ENCODE measurements around the gene HEXIM2.

- no peak for TF ChIP-seq FOXM1 (IDR thresholded peaks at IDR 0.05; ENCODE audit: low read depth)
- TF ChIP-seq CTCF (IDR thresholded peaks at IDR 0.05), result peak; percentile 34
- TF ChIP-seq MAX (IDR thresholded peaks at IDR 0.05; ENCODE audit: low read depth), result peak; percentile 3; the same call in 1 of the 2 replicates
- no peak for TF ChIP-seq USF2 (IDR thresholded peaks at IDR 0.05; ENCODE audit: borderline replicate concordance, low read depth, low read length)
- no peak for TF ChIP-seq MEF2A (IDR thresholded peaks at IDR 0.05; ENCODE audit: borderline replicate concordance, low read depth)
- no peak for TF ChIP-seq EP300 (IDR thresholded peaks at IDR 0.05; ENCODE audit: borderline replicate concordance in 1 of 2, low read depth in 1 of 2, low read length in 1 of 2)
- peak; percentile 66; the same call in 1 of the 2 replicates for TF ChIP-seq MXI1 (IDR thresholded peaks at IDR 0.05; ENCODE audit: low read depth, low read length)
- TF ChIP-seq GABPA (IDR thresholded peaks at IDR 0.05; ENCODE audit: low read depth), result no peak
- no peak for TF ChIP-seq RAD21 (IDR thresholded peaks at IDR 0.05; ENCODE audit: low read length)
- TF ChIP-seq REST (IDR thresholded peaks at IDR 0.05; ENCODE audit: low read depth, low read length), result no peak
- peak; percentile 8; the same call in 1 of the 2 replicates for TF ChIP-seq TCF12 (IDR thresholded peaks at IDR 0.05)
- TF ChIP-seq GATA2 (CRISPR knock-in tag; IDR thresholded peaks at IDR 0.05), result no peak
- no peak for TF ChIP-seq TEAD4 (IDR thresholded peaks at IDR 0.05; ENCODE audit: borderline replicate concordance, insufficient read depth)
- no peak for TF ChIP-seq RFX5 (IDR thresholded peaks at IDR 0.05; ENCODE audit: low read length)
These were observed 1.0 kb upstream of the HEXIM2 start for GRCh38 chr17:45160447-45161287.
